ENCODE data around the gene CSNK2B.

The CSNK2B gene

DNA sequence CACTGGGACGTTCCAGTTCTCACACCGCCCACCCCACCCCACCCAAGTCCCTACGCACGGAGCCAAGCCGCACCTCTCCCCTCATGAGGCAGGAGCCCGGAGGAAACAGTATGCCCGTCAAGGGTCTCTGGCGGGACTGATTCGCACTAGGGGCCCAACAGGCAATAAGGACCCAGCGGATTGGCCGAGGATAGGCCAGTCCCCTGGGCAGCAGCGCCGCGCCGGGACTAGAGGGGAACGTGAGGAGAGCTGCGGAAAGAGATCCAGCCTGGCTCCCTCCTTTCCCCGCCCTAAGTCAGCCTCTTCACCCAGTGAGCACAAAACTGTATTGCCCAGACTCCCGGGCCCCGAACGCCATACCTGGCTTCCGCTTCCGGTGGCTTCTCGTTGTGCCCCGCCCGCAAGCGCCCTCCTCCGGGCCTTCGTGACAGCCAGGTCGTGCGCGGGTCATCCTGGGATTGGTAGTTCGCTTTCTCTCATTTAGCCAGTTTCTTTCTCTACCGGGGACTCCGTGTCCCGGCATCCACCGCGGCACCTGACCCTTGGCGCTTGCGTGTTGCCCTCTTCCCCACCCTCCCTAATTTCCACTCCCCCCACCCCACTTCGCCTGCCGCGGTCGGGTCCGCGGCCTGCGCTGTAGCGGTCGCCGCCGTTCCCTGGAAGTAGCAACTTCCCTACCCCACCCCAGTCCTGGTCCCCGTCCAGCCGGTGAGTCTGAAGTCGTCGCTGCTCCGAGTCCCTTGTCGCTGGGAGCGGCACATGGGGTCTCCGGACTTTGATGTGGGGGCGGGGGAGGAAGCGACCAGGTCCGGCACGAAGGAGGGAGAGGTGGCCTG is at the start of gene CSNK2B:
CSNK2B (plus strand) TSS at position 580 of the 836 bp plus-strand sequence. CDS start 752 bp downstream, outside the sequence.
- peak; percentile 97 for DNase-seq (ENCODE audit: low read depth)

DNA sequence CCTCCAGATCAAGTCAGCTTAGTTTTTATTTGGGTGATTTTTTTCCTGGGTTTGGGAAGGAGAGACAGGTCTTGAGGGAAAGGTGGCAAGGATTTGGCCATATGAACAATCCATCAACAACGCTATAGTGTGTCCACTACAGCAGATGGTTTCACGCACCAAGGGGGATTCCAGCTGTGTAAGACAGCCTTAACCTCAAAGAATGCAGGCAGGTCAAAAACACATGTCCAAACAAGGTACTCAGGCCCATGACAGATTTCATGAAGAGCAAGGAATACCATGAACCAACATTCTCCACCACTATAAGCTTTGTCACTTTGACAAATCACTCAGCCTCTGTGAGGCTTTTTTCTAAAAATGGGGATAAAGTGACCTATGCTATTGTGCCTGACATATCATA is 48.9 kb upstream of the CSNK2B start:
- DNase-seq (ENCODE audit: low read depth), result no peak

DNA sequence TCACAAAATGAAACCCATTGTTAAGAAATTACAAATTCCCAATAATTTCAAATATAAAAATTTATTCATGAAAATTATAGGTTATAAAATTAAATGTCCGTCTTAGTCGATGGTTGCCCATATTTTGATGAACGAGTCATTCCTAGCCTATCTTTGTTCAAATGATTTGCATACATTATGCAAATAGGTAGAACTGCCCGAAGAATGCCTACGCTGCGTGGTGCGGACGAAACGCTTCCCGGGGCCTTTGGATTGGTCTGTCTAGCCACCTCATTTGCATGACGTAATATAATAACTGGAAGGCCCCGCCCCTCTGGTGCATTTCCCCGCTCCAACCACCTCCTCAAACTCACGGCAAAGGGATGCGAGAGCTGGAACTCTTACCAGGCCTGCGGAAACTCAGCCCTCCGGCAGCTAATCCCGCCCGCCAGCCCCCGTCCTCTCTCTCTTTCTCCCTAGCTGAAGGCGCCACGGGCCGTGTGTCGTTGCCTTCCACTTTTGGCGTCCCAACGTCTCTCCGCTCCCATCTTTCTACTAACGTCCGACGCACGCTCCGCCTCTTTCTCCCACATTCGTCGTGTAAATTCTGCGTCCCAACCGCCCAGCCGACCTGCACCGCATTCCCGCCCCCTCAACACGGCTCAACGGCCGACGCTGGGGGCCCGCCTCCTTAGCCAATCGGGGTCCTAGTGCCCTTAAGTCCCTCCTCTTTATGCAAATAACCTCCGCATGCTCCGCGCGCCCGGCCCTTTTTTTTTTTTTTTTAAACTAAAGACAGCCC is 45.9 kb upstream of the CSNK2B start:
- DNase-seq (ENCODE audit: low read depth), result peak; percentile 96

DNA sequence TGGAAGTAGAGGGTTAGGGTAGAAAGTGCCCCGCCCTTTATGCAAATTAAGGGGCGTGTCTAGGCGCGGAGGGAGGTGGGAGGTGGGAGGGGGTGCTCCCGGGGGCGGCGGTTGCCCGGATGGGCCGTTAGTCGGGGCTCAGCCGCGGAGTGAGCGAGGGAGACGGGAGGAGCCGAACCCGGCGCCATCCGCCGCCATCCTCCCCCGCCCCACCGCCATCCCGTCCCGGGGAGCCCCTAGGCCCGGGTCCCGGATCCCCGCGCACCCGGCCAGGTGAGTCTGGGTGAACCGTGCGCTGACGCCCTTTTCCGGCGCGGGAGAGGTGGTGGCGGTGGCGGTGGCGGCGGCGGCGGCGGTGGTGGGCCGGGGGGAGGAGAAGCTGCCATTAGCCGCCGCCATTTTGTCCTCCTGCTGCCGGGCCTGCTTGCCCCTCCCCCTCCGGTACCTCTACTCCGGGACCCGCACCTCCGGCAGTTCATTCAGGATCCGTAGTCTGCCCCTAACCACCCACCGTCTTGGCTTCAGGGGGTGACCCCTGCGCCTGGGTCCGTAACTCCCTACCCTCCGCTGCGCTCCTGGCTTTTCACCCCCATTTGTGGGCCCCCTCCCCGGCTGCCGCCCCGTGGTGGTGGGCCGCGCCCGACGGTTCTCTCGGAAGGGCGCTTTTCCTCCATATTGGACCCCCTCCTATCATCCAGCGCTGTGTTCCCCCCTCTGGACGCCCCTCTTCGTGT is 45.1 kb upstream of the CSNK2B start, which contains the start of gene PRRC2A:
PRRC2A (plus strand) TSS at position 130 of the 734 bp plus-strand sequence. CDS start 2,075 bp downstream, outside the sequence.
- no peak for DNase-seq (ENCODE audit: low read depth)

DNA sequence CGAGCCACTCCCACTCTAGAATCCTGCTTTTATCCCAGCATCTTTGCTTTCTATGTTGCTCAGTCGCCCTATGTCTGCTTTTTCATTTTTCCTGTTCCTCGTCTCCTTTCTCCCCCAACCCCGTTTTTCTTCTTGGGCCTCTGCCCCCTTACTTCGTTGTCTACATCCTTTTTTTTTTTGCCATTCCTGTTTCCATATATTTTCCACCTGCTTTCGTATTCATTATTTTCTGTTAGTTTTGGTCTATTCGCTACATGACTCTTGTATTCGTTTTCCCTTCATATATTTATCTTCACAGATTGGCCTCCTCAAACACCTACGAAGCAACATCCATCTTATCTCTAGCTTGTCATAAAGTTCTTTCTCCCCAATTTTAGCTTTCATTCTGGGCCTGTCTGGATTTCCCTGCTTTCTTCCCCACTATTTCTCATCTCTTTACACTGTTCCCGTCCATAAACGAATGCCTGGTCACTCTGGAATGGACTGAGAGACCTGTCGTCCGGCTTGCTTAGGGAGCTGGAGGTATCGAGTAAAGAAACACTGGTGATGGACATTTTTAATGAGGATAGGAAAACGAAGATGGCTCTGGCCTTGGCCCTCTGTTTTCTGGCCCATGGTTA is 44.5 kb upstream of the CSNK2B start:
- no peak for DNase-seq (ENCODE audit: low read depth)

DNA sequence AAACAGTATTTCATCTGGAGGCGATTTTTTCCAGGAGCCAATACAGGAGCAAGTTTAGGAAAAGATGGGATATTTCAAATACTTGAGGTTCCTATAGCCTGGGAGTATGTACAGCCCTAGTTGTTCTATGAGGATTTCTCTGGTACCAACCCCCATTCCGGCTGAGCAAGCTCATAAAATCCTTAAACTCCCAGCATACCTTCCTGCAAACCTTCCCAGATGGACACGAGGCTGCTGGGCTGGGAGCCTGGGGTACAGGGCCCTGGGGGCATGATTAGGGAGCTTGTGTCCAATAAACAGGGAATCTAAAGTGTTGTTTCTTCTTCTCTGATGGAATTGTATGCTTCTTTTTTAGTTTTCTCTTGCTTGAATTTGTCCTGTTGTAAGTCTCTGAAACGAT is 43.9 kb upstream of the CSNK2B start:
- no peak for DNase-seq (ENCODE audit: low read depth)

DNA sequence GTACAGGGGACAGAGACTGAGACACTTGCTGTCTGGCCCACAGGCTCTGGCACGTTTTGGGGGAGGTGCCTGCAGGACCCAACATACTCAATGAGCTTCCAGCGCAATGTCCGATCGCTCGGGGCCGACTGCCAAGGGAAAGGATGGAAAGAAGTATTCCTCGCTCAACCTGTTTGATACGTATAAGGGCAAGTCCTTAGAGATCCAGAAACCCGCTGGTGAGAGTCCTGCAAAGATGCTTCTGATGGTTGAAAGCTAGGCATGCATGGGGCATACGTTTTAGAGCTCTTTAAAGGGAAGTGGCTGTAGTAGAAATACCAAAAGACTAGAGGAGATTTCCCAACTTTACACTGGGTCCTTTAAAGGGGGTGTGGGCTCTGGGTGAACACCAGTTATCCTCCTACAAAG is 43.2 kb upstream of the CSNK2B start:
- DNase-seq (ENCODE audit: low read depth), result no peak

DNA sequence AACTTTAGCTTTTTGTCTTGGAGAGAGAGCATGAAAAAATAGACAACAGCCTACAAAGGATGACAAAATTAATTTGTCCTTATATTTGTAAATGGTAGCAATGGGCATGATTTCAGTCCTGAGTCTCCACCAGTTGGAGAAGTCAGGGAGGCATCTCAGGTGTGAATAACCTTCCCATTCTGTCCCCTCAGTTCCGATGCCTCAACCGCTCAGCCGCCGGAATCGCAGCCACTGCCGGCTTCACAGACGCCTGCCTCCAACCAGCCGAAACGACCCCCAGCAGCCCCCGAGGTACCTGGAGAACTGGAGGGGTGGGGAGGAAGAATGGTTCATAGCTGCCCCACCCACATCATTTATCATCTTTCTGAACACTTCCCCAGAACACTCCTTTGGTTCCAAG is 41.8 kb upstream of the CSNK2B start:
- no peak for DNase-seq (ENCODE audit: low read depth)

DNA sequence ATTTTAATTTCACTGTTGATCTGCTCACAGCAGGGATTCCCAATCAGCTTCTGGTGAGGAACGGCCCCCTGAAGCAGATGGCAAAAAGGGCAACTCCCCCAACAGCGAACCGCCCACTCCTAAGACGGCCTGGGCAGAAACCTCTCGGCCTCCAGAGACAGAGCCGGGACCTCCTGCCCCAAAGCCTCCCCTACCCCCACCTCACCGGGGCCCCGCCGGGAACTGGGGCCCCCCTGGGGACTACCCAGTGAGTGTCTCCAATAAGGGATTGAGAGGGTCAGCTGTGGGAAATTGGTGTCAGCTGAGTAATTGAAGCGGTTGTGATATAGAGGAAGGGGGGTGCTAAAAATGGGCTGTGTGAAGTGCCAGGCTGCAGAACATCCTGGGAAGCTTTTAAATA is 38.9 kb upstream of the CSNK2B start:
- no peak for DNase-seq (ENCODE audit: low read depth)

DNA sequence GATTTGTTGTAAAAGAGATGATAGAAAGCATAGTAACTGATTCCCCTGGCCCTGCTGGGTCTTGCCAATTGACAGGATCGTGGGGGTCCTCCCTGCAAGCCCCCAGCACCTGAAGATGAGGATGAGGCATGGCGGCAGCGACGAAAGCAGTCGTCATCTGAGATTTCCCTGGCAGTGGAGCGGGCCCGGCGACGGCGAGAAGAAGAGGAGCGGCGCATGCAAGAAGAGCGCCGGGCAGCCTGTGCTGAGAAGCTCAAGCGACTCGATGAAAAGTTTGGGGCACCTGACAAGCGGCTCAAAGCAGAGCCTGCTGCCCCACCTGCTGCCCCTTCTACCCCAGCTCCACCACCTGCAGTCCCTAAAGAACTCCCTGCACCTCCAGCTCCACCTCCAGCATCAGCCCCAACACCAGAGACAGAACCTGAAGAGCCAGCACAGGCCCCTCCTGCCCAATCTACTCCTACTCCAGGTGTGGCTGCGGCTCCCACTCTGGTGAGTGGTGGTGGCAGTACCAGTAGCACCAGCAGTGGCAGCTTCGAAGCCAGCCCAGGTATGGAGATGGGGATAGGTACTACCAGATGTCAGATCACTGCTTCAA is 38.1 kb upstream of the CSNK2B start:
- DNase-seq (ENCODE audit: low read depth), result no peak

DNA sequence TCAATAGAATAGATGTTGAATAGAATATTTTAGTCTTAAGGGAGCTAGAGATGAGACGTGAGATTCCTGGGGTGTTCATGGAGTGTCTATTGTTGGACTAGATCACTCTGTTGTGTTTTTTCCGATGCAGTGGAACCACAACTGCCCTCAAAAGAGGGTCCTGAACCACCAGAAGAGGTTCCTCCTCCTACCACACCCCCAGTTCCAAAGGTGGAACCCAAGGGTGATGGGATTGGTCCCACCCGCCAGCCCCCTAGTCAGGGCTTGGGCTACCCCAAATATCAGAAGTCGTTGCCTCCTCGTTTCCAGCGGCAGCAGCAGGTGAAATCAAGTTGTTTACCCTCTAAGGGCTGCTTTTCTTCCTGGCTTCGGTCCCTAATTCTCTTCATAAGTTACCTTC is 36.9 kb upstream of the CSNK2B start:
- DNase-seq (ENCODE audit: low read depth), result no peak

DNA sequence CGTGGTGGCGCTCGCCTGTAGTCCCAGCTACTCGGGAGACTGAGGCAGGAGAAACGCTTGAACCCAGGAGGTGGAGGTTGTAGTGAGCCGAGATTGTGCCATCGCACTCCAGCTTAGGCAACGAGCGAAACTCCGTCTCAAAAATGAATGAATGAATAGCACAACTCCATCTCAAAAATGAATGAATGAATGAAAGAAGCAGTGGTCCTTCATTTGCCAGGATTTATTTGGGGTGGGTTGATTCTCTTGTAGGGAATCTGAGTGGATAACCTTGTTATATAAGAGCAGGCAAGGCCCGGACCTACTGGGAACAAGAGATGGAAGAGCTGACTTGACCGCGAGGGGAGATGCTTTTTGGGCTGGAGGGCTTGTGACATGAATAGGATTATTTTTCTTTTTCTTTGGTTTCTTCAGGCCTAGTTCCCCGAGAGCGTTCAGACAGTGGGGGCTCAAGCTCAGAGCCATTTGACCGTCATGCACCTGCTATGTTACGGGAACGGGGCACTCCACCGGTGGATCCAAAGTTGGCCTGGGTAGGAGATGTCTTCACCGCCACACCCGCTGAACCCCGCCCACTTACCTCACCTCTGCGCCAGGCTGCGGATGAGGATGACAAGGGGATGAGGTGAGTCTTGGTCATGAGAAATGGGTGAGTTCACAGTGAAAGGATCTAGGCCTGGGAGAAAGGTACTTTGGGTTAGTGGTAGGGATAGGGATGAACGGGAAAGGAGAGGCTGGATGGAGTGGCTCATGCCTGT is 35.5 kb upstream of the CSNK2B start:
- DNase-seq (ENCODE audit: low read depth), result no peak

DNA sequence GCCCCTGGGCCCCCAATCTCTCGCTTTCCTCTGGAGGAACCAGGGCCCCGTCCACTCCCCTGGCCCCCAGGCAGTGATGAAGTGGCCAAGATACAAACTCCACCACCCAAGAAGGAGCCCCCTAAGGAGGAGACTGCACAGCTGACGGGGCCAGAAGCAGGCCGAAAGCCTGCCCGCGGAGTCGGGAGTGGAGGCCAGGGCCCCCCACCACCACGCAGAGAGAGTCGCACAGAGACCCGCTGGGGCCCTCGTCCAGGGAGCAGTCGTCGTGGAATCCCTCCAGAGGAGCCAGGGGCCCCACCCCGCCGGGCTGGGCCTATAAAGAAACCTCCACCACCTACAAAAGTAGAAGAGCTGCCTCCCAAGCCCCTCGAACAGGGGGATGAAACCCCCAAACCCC is 34.7 kb upstream of the CSNK2B start:
- no peak for DNase-seq (ENCODE audit: low read depth)

DNA sequence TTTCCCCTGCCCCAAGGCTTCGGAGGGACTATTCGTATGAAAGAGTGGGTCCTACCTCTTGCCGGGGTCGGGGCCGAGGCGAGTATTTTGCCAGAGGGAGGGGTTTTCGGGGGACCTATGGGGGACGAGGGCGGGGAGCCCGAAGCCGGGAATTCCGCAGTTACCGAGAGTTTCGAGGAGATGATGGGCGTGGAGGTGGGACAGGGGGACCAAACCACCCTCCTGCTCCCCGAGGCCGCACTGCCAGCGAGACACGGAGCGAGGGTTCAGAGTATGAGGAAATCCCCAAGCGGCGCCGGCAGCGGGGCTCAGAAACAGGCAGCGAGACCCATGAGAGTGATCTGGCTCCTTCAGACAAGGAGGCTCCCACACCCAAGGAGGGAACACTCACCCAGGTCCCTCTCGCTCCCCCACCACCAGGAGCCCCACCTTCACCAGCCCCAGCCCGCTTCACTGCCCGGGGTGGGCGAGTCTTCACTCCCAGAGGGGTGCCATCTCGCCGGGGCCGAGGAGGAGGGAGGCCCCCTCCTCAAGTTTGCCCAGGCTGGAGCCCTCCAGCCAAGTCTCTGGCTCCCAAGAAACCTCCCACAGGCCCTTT is 34.1 kb upstream of the CSNK2B start:
- DNase-seq (ENCODE audit: low read depth), result no peak

DNA sequence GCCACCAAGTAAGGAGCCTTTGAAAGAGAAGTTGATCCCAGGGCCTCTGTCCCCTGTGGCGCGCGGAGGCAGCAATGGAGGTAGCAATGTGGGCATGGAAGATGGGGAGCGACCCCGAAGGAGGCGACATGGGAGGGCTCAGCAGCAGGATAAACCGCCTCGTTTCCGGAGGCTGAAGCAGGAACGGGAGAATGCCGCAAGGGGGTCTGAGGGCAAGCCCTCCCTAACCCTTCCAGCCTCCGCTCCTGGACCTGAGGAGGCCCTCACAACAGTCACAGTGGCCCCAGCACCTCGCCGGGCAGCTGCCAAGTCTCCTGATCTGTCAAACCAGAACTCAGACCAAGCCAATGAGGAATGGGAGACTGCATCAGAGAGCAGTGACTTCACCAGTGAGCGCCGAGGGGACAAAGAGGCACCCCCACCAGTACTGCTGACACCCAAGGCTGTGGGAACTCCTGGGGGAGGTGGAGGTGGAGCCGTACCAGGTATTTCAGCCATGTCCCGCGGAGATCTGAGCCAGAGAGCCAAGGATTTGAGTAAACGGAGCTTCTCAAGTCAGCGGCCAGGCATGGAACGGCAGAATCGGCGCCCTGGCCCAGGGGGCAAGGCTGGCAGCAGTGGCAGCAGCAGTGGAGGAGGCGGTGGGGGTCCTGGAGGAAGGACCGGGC is 33.5 kb upstream of the CSNK2B start:
- no peak for DNase-seq (ENCODE audit: low read depth)

DNA sequence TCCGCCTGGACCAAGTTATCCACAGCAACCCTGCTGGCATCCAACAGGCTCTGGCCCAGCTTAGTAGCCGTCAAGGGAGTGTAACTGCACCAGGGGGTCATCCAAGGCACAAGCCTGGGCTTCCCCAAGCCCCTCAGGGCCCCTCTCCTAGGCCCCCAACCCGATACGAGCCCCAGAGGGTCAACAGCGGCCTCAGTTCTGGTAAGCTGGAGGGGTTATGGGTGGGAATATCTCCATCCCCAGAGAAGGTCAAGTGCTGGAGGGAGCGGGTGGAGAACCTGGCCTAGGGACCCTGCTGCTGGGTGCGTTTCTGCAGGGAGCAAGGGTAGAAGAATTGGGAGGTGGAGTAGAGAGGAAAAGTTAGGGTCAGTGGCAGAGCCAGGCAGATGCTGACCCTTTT is 32.4 kb upstream of the CSNK2B start:
- no peak for DNase-seq (ENCODE audit: low read depth)

DNA sequence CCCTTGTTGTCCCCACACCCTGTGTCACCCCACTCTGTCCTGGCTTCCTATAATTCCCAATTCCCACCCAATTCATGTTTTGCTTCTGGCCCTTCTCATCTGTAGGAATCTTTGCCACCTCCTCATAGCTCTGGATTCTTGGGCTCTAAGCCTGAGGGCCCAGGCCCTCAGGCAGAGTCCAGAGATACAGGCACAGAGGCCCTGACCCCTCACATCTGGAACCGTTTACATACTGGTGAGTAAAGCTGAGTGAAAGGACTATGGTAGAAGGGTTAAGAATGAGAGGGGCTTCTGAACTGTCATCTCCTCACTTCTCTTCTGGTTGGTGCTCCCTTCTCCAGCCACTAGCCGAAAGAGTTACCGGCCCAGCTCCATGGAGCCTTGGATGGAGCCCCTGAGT is 31.7 kb upstream of the CSNK2B start:
- DNase-seq (ENCODE audit: low read depth), result no peak

DNA sequence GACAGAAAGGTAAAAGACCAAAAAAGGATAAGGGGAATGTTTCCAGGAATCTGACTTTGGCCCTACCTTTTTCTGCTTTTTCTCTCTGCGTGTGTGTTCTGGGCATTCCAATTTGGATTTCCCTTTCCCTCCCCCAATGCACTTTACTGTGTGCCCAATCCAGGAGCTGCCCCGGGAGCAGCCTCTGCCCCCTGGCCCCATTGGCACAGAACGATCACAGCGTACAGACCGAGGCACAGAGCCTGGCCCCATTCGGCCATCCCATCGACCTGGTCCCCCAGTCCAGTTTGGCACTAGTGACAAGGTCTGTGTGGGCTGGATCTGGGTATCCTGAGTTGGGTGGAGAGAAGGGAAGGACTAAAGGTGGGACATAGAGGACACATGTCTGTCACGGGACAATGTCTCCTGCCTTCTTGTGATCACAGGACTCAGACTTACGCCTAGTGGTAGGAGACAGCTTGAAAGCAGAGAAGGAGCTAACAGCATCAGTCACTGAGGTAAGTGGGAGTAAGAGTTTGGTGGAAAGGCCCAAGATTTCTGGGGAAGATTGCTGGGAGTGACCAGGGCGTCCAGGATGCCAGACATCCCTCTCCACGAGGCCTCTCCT is 30.8 kb upstream of the CSNK2B start:
- DNase-seq (ENCODE audit: low read depth), result no peak

Data from activated gamma-delta T cell treated with anti-CD3 and anti-CD28 coated beads, Interleukin-2, amount 50 U/mL, for 16 hours (primary cell).